Smooth muscle cell (in vitro differentiated cells): ENCODE data around the gene APH1B. TPM values are rescaled to one million over a fixed set of nuclear protein-coding genes. Genes with fewer than 3 reads are reported as not detected.

ENCODE experiments used
- DNase-seq: peaks from one replicate; lab custom pipeline; 2025; ENCODE audit not compliant: unreplicated experiment; lab: John Stamatoyannopoulos, UW
- H2AFZ ChIP-seq: fragments of 200-600 bp; sonication (generic); 2 replicates; pipeline ENCODE4 v1.6.0; 2016; ENCODE audit warnings: antibody characterized with exemption, low read depth, mild to moderate bottlenecking
- H3F3A ChIP-seq: fragments of 200-600 bp; sonication (generic); 2 replicates; pipeline ENCODE4 v1.6.0; 2017; ENCODE audit warnings: antibody characterized with exemption, low read depth
- H3K27ac ChIP-seq: fragments of 200-600 bp; sonication (generic); 2 replicates; pipeline ENCODE4 v1.5.1; 2016; ENCODE audit warnings: low read depth, mild to moderate bottlenecking
- H3K27me3 ChIP-seq: fragments of 200-600 bp; sonication (generic); 2 replicates; pipeline ENCODE4 v1.6.1; 2016; ENCODE audit warnings: low read depth, mild to moderate bottlenecking
- H3K36me3 ChIP-seq: fragments of 200-600 bp; sonication (generic); 2 replicates; pipeline ENCODE4 v1.5.1; 2016; ENCODE audit warnings: low read depth
- H3K4me1 ChIP-seq: fragments of 200-600 bp; sonication (generic); 2 replicates; pipeline ENCODE4 v1.5.1; 2016; ENCODE audit warnings: low read depth
- H3K4me2 ChIP-seq: fragments of 200-600 bp; sonication (generic); 2 replicates; pipeline ENCODE4 v1.6.0; 2016; ENCODE audit warnings: mild to moderate bottlenecking
- H3K4me3 ChIP-seq: fragments of 200-600 bp; sonication (generic); 2 replicates; pipeline ENCODE4 v1.5.1; 2016; ENCODE audit warnings: mild to moderate bottlenecking
- H3K79me2 ChIP-seq: fragments of 200-600 bp; sonication (generic); 2 replicates; pipeline ENCODE4 v1.6.0; 2016; ENCODE audit warnings: low read depth, mild to moderate bottlenecking
- H3K9ac ChIP-seq: fragments of 200-600 bp; sonication (generic); 2 replicates; pipeline ENCODE4 v1.6.0; 2016; ENCODE audit warnings: low read depth
- H3K9me3 ChIP-seq: fragments of 200-600 bp; sonication (generic); replicated peaks from 2 replicates; pipeline ENCODE4 v1.5.1; 2016; ENCODE audit warnings: low read depth
- H4K20me1 ChIP-seq: fragments of 200-600 bp; sonication (generic); 2 replicates; pipeline ENCODE4 v1.6.0; 2016; ENCODE audit warnings: low read depth
- CTCF ChIP-seq: fragments of 200-600 bp; sonication (generic); IDR thresholded peaks from 2 replicates; pipeline ENCODE4 v1.5.1; 2017; ENCODE audit warnings: borderline replicate concordance, mild to moderate bottlenecking, antibody characterized with exemption; ENCODE audit not compliant: insufficient read depth, poor library complexity, severe bottlenecking
- WGBS: methylation state at CpG from one replicate; pipeline ENCODE4 v1.1.7; 2016; ENCODE audit warnings: low lambda C conversion rate; 5-methylcytosine and 5-hydroxymethylcytosine counted together
- polyA plus RNA-seq: library from polyadenylated mRNA; unstranded; fragments of >200 nt; fragmentation: Nextera tagmentation; extraction: Ambion mirVana; gene quantifications from 2 replicates; pipeline ENCODE4 v1.2.1, GENCODE V29; 2016
- total RNA-seq: library from RNA; depleted of rRNA; stranded (reverse); fragments of >200 nt; gene quantifications from 2 replicates; pipeline ENCODE4 v1.2.3, GENCODE V29; 2014

Gene APH1B
- total and polyA plus RNA-seq, 2 experiments from 2014 or later = 14.3 to 15.5 TPM

DNA sequence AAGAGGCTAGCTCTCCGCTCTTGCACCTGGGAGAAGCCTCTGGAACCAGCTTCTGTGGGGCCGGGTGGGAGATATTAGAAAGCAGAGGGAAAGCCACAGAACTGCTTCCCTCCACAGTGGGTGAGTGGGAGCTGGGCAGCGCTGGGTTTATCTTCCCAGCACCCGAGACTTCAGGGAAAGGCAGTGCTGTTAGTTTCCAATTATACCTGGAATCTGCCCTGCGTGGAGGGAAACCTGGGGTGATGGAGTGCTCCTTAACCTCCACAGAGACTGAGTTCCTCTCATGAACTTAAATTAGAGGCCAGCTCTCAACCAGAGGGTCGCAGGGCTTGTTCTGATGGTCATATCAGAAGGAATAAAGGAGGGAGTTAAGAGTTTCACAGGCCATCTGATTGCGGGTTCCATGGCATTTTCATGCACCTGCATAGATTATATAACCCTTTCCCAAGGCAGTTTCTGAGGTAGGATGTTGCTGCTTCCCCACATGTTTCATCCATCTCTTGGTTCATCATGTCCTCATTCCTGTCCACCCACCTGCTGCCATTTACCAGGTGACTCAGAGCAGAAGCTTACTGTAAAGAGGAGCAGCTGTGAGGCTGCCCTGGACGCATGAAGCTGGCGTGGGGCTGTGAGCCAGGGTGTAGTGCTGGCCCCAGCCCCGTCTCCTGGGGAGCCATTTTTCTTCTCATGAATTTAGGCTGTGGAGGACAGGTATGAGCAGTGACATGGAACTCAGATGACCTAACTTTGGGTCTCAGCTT lies 61.8 kb downstream of the APH1B start:
- H3K79me2 ChIP-seq = no peaks in the 10 kb centered on the region
- H3K27ac ChIP-seq = no peak overlapping the region
- H3K36me3 ChIP-seq = no peaks in the 10 kb centered on the region
- no peak overlapping the region for H3K4me3 ChIP-seq
- H3K4me2 ChIP-seq = no peak overlapping the region
- no peaks in the 10 kb centered on the region for H3K27me3 ChIP-seq
- no peak for DNase-seq
- no peaks in the 10 kb centered on the region for H4K20me1 ChIP-seq
- no peak overlapping the region for H2AFZ ChIP-seq
- no peak for TF ChIP-seq CTCF
- H3F3A ChIP-seq = no peaks in the 10 kb centered on the region
- H3K9me3 ChIP-seq = no peaks in the 10 kb centered on the region
- WGBS = 86% methylated on average over 10 of the region's 10 CpGs
- H3K9ac ChIP-seq = no peak overlapping the region
- peaks cover 9% of the 10 kb centered on the region for H3K4me1 ChIP-seq

DNA sequence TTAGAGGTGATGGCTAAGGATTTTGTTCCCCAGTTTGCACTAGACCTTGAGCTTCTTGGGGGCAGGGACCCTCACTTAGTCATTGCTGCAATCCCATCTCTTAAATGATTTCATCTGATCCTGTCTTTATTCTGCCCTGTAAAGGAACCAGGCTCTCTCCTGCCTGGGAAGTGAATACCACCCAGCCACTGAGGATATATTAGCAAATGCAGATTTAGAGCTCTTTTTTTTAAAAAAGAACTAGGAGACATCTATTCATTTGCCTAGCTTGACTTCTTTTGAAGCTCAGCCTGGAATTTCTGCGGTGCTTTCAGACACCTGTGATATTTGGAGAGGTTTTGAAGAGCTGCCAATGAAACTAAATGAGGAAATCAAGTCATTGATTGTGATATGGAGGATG lies 62.4 kb downstream of the APH1B start:
- H3K9me3 ChIP-seq = no peaks in the 10 kb centered on the region

GRCh38 chr15:63340353-63340752 lies 62.9 kb downstream of the APH1B start:
- peaks cover 9% of the 10 kb centered on the region for H3K4me1 ChIP-seq
- WGBS = 81% methylated on average over 8 of the region's 8 CpGs
- H3K27ac ChIP-seq = no peak overlapping the region

More for the DNA sequence above, 62.4 kb downstream of the APH1B start:
- Histone ChIP-seq H2AFZ (no peak overlapping the region), H3K27ac (no peak overlapping the region), H3K4me2 (no peak overlapping the region), H3F3A (no peaks in the 10 kb centered on the region), H3K79me2 (no peaks in the 10 kb centered on the region), H3K4me3 (no peak overlapping the region), H3K4me1 (peaks cover 9% of the 10 kb centered on the region), H3K27me3 (no peaks in the 10 kb centered on the region), H4K20me1 (no peaks in the 10 kb centered on the region), H3K36me3 (no peaks in the 10 kb centered on the region), H3K9ac (no peak overlapping the region)
- WGBS = 43% methylated on average over 1 of the region's 1 CpG
- no peak for TF ChIP-seq CTCF
- no peak for DNase-seq

More at GRCh38 chr15:63340353-63340752, 62.9 kb downstream of the APH1B start:
- H4K20me1 ChIP-seq = no peaks in the 10 kb centered on the region
- H3K9me3 ChIP-seq = no peaks in the 10 kb centered on the region
- no peaks in the 10 kb centered on the region for H3K36me3 ChIP-seq
- no peak overlapping the region for H3K4me2 ChIP-seq
- no peak overlapping the region for H3K4me3 ChIP-seq
- no peaks in the 10 kb centered on the region for H3K27me3 ChIP-seq
- no peaks in the 10 kb centered on the region for H3F3A ChIP-seq
- no peak overlapping the region for H2AFZ ChIP-seq
- no peak for TF ChIP-seq CTCF
- H3K79me2 ChIP-seq = no peaks in the 10 kb centered on the region
- DNase-seq = no peak
- no peak overlapping the region for H3K9ac ChIP-seq
